Adipocyte (in vitro differentiated cells): ENCODE results near the gene SETD3.

ENCODE experiments used
- DNase-seq: peaks from one replicate; pipeline ENCODE4 v3.0.0-alpha.2; 2015; ENCODE audit warnings: low read depth
- H3K27me3 ChIP-seq: replicated peaks from 2 replicates; pipeline ENCODE4 v1.7.0; 2013; ENCODE audit warnings: mild to moderate bottlenecking, low read length, moderate library complexity; ENCODE audit not compliant: control insufficient read depth, insufficient read depth
- H3K36me3 ChIP-seq: 2 replicates; pipeline ENCODE4 v1.7.0; 2013; ENCODE audit warnings: low read length, mild to moderate bottlenecking, moderate library complexity; ENCODE audit not compliant: control insufficient read depth, insufficient read depth, severe bottlenecking
- H3K4me1 ChIP-seq: 2 replicates; pipeline ENCODE4 v1.7.0; 2013; ENCODE audit warnings: mild to moderate bottlenecking, low read length, moderate library complexity; ENCODE audit not compliant: control insufficient read depth, insufficient read depth
- H3K4me3 ChIP-seq: 2 replicates; pipeline ENCODE4 v1.7.0; 2013; ENCODE audit warnings: mild to moderate bottlenecking, low read length, moderate library complexity
- H3K9ac ChIP-seq: 2 replicates; pipeline ENCODE4 v1.7.0; 2013; ENCODE audit warnings: mild to moderate bottlenecking, low read length, moderate library complexity
- H3K9me3 ChIP-seq: 2 replicates; pipeline ENCODE4 v1.7.0; 2013; ENCODE audit warnings: mild to moderate bottlenecking, low read length, moderate library complexity; ENCODE audit not compliant: control insufficient read depth

Gene SETD3

DNA sequence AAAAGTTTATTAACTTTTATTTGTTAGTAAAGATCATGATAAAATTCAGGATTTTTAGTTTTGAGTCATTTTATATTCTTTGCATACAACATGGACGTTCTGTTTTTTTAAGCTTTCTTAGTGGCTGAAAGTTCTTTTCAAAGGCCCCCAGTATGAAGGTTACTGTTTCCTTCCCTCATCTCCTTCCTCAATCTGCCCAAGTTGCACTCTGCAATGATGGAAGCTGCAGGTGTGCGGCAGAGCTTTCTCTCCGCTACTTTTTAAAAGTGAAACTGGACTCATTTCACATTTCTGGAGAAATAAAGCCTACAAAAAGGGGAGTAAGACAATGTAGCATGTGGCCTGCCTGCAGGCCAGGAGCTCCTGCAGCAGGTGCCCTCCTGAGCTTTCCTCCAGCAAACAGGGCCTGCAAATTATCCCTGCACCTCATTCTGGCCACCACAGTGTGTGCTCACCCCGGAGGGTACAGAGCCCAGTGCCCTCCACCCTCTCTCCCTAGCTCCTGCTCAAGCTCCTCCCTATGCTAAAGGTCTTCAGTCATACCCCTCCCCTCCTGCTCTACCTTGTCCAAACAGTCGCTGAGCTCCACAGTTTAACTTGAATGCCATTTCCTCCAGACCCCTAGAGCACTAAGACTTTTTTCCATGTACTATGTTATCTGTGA, 78.9 kb downstream of the SETD3 start:
- DNase-seq = no peak
- H3K9ac ChIP-seq = no peak overlapping the region
- H3K9me3 ChIP-seq = no peaks in the 10 kb centered on the region
- no peaks in the 10 kb centered on the region for H3K4me1 ChIP-seq
- H3K27me3 ChIP-seq = no peaks in the 10 kb centered on the region
- H3K4me3 ChIP-seq = no peak overlapping the region
- H3K36me3 ChIP-seq = peaks cover 72% of the 10 kb centered on the region

DNA sequence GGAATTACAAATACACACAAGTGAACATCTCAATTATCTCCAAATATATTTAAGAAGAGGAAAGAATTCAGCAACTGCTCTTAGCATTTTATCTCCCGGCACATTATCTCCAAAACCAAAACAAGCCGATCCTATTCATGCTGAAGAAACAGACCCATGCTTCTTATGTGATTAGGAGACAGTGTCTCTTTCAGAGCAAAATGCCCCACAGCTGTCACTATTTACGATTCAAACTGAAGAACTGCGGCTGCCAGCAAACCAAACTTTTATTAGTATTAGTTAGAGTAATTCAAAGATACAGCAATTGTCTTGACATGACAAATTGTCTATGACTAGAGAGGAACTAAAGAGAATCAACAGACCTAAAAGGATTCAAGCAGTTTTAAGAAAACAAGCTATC, 79.4 kb downstream of the SETD3 start:
- Histone ChIP-seq H3K27me3 (no peaks in the 10 kb centered on the region), H3K4me1 (no peaks in the 10 kb centered on the region), H3K9me3 (no peaks in the 10 kb centered on the region), H3K4me3 (no peak overlapping the region), H3K36me3 (peaks cover 67% of the 10 kb centered on the region), H3K9ac (no peak overlapping the region)
- DNase-seq = no peak

- H3K9ac ChIP-seq = no peak overlapping the region
- no peaks in the 10 kb centered on the region for H3K27me3 ChIP-seq
- no peak overlapping the region for H3K4me3 ChIP-seq
- no peaks in the 10 kb centered on the region for H3K4me1 ChIP-seq
- no peaks in the 10 kb centered on the region for H3K9me3 ChIP-seq
- no peak for DNase-seq
- peaks cover 34% of the 10 kb centered on the region for H3K36me3 ChIP-seq
These were observed 83.0 kb downstream of the SETD3 start for GRCh38 chr14:99397698-99398097.

DNA sequence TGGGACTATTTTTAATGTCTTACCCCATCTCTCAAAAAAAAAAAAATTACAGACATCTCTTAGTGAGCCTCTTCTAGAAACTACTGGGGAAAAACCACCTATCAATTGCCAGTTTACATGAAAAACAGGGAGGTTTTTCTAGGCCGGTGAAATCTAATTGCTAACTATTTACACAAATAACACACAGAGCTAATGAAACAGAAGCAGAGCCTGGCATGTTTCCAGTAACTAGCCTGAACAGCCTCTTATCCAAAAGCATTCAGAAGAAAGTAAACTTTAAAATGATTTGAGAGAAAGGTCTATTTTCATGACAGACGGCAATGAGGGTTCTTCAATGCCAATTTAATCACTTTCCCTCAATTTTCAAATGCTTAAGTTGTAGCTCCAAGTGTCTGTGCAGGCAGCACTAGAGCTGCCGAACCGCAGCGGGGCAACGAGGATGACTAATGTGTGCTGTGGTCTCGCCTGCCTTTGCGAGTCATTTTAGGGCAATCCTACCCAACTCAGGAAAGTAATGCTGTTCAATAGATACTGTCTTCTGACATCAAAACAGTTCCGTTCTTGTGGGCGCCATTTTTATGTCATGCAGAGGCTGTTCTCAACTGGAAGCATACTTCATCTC, 84.6 kb downstream of the SETD3 start:
- Histone ChIP-seq H3K9me3 (no peaks in the 10 kb centered on the region), H3K9ac (no peak overlapping the region), H3K36me3 (peaks cover 32% of the 10 kb centered on the region), H3K4me1 (peaks cover 3% of the 10 kb centered on the region), H3K4me3 (no peak overlapping the region), H3K27me3 (no peaks in the 10 kb centered on the region)
- no peak for DNase-seq

GRCh38 chr14:99394602-99395156, 86.0 kb downstream of the SETD3 start:
- no peak for DNase-seq
- Histone ChIP-seq H3K4me3 (no peak overlapping the region), H3K9ac (no peak overlapping the region), H3K9me3 (no peaks in the 10 kb centered on the region), H3K36me3 (peaks cover 24% of the 10 kb centered on the region), H3K4me1 (peaks cover 3% of the 10 kb centered on the region), H3K27me3 (no peaks in the 10 kb centered on the region)

DNA sequence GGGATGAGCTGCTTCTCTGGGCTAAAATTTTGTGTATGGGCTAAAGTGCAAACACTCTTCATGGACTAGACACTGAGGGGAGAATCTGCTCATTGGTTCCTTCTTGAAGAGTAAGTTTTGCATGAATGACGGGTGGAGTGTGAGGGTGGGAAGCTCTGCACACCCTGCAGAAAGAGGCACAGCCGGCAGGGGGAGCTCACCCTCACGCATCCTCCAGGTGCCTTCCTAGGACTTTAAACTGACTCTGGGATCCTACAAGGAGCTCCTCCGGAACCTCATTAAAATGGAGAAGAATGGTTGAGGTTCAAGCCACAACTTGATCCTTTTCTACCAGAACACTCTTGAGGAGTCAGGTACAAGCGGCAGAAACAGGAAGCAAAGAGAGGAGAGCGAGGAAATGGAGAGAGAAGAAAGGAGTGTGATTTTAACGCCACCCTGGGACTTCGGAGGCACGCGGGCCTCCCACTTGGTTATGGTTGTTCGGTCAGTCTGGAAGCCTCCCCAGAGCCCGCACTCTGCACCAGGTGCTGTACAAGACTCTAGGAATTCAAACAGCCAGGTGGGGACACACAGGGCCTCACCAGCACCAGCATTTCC, 87.5 kb downstream of the SETD3 start:
- Histone ChIP-seq H3K4me3 (no peak overlapping the region), H3K36me3 (peaks cover 10% of the 10 kb centered on the region), H3K27me3 (no peaks in the 10 kb centered on the region), H3K9me3 (no peaks in the 10 kb centered on the region), H3K4me1 (peaks cover 3% of the 10 kb centered on the region), H3K9ac (no peak overlapping the region)
- DNase-seq = peak; percentile 45

DNA sequence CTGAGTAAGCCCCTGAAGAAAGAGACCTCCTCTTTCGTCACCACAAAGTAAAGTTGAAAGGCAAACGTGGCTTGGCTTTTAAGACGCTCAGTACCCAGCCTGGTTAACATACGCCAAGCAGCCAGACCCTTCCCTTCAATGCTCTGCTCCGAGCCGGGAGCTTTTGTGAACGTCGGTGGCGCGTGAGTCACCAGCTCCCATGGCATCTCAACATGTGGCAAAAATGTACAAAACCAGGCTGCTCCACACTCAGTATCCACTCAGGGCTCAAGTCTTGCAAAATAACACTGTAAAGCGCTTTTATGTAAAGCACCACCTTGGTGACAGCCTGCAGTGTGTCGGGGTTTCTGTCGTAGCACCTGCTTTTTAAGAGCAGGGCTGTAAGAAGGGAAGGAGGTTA, 89.0 kb downstream of the SETD3 start:
- H3K9ac ChIP-seq = no peak overlapping the region
- DNase-seq = no peak
- H3K9me3 ChIP-seq = no peaks in the 10 kb centered on the region
- H3K36me3 ChIP-seq = no peaks in the 10 kb centered on the region
- peaks cover 3% of the 10 kb centered on the region for H3K4me1 ChIP-seq
- no peak overlapping the region for H3K4me3 ChIP-seq
- peaks cover 9% of the 10 kb centered on the region for H3K27me3 ChIP-seq

GRCh38 chr14:99389174-99389826, 91.4 kb downstream of the SETD3 start:
- Histone ChIP-seq H3K9me3 (peaks cover 11% of the 10 kb centered on the region), H3K4me1 (peaks cover 3% of the 10 kb centered on the region), H3K27me3 (peaks cover 28% of the 10 kb centered on the region), H3K9ac (no peak overlapping the region), H3K4me3 (no peak overlapping the region), H3K36me3 (no peaks in the 10 kb centered on the region)
- DNase-seq = peak; percentile 56

GRCh38 chr14:99388286-99388685, 92.4 kb downstream of the SETD3 start:
- Histone ChIP-seq H3K9ac (no peak overlapping the region), H3K9me3 (peaks cover 11% of the 10 kb centered on the region), H3K4me1 (peaks cover 3% of the 10 kb centered on the region), H3K27me3 (peaks cover 28% of the 10 kb centered on the region), H3K4me3 (no peak overlapping the region), H3K36me3 (no peaks in the 10 kb centered on the region)
- DNase-seq = no peak

DNA sequence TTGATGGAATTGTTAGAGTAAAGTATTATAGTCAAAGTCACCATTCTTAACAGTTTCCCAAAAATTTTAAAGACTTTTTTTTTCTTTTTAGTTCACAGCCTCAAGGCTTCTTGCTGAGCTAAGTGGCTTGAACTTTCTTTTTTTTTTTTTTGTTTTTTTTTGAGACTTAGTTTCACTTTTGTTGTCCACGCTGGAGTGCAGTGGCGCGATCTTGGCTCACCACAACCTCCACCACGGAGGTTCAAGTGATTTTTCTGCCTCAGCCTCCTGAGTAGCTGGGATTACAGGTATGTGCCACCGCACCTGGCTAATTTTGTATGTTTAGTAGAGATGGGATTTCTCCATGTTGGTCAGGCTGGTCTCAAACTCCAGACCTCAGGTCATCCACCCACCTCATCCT, 92.8 kb downstream of the SETD3 start:
- no peak for DNase-seq
- Histone ChIP-seq H3K9me3 (peaks cover 11% of the 10 kb centered on the region), H3K36me3 (no peaks in the 10 kb centered on the region), H3K4me1 (peaks cover 3% of the 10 kb centered on the region), H3K4me3 (no peak overlapping the region), H3K9ac (no peak overlapping the region), H3K27me3 (peaks cover 29% of the 10 kb centered on the region)
